ENCODE measurements around the gene CRIP2.

Gene CRIP2

DNA sequence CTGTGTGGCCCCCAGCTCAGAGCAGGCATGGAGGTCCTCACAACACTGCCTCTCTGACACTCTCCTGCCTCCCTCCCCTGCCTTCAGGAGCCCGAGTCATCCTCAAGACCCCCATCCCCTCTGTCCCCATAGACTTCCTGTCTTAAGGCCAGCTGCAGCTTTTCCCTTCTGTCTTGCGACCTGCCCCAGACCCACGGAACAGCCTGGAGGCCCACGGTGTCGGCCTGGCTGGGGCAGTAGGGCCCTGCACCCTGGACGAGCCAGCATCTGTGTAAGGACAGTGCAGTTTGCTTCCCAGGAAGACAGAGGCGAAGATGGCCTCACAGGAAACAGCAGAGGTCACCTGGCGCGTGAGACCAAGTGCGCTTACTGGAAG lies 26.1 kb downstream of the CRIP2 start:
- DNase-seq, result no peak

- DNase-seq, result no peak
Observed at GRCh38 chr14:105501504-105502291, 27.1 kb downstream of the CRIP2 start.

DNA sequence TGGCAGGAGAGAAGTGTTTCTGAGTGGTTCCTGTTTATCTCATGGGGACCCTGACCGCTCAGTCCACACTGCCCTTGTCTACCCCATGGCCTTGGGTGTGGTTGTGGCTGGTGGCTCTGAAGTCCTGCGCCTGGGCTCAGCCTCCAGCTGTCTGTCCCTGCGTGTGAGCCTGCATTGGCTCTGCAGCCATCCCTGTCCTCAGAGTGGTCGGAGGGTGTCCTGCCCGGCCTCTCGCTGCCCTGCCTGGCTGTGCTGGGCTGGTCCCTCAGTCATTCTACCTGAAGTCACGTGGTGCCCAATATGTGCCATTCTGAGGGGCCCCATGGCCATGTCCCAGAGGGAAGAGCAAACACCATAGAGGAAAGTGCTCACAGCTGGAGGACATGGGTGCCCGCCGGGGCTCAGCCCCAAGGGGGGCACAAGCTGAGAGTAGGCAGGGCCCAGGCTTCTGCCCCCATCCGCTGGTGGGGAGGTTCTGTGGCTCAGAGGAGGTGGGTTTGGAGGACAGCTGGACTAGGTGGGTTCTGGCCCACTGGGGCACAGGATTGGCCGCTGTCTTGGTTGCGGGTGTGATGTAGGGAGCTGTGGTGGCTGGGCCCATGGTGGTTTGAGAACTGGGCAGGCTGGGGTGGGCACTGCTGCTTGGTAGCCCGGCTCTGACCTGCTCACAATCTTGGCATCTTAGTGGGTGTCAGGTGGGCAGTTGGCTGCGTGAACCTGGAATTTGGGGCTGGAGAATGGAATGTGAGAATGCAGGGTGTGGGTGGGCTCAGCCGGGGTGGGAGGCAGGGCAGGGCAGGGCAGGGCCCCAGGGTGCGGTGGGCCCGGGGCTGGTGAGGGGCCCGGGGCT lies 28.1 kb downstream of the CRIP2 start:
- DNase-seq, result no peak

- DNase-seq, result no peak
Observed at GRCh38 chr14:105503296-105503640, 28.6 kb downstream of the CRIP2 start.

DNA sequence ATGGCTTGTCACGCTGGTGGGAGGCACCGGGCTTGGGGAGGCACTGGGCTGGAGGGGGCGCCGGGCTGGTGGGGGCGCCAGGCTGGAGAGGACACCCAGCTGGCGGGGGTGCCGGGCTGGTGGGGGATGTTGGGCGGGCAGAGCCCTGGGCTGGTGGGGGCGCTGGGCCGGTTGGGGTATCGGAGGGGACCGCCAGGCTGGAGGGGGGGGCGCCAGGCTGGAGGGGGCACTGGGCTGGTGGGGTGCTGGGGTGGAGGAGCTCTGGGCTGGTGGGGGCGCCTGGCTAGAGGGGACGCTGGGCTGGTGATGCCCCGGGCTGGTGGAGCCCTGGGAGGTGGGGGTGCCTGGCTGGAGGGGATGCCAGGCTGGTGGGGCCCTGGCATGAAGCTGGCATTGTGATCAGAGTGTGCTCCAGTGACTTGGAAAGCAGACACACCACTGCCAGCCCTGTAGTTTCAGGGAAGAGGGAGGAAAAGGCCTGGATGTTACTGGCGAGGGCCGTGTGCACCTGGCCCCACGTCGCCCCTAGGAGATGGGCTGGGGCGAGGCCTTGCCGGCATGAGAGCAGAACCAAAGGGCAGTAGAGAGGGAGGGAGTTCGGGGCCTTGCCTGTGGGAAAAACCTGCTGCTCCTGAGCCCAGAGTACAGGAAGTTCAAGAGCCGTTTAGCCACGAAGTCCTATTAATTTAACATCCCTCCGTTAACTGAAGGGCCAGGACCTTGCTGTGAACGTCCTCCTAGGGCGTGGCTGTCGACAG lies 29.5 kb downstream of the CRIP2 start:
- DNase-seq, result no peak

DNA sequence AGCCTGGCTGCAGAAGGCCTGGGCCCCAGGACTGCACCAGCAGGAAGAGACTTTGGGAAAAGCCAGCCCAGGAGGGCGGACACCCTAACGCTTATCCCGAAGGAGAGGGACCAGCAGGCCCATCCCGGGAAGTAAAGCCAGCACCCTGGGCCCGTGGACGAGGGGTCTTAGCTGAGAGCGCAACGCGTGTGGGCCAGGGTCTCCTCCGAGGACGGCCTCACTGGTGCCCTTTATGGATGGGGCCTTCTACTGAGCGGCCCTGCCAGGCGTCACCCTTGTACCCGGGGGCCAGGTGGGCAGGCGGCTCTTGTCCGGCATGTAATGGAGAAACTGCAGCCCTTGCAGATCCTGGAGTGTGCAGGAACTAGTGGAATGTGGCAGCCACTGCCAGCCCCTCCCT lies 30.5 kb downstream of the CRIP2 start:
- DNase-seq, result no peak

GRCh38 chr14:105507247-105507646 lies 32.6 kb downstream of the CRIP2 start:
- DNase-seq, result no peak

DNA sequence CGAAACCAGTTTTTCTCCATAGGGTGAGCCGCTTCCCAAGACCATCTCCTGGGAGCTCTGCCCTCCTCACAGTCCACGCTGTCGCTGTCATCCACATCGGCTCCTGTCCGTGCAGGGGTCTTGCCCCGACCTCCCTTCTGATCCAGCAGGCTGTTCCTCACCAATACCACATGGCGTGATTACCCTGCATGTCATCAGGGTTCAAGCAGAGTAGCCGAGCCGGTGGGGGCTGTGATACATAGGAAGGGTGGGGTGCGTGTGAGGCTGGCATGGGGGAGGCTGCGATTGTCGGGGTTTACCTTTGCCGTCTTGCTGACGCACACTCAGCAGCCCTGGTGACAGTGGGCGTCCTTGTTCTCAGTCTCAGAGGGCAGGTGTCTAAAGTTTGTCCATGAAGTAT lies 33.4 kb downstream of the CRIP2 start:
- no peak for DNase-seq

DNA sequence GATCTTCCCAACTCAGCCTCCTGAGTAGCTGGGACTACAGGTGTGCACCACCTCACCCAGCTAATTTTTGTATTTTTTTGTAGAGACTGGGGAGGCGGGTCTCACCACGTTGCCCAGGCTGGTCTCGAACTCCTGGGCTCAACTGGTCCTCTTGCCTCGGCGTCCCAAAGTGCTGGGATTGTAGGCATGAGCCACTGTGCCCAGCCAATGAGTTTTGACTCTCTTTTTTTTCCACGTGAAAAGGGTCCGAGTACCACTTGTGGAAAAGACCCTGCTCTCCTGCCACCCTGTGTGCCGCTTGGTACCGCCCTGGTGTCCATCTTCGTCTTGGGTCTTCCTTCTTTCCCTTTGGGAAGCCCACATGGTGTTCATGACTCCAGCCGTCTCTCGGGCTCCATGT lies 34.0 kb downstream of the CRIP2 start:
- no peak for DNase-seq

DNA sequence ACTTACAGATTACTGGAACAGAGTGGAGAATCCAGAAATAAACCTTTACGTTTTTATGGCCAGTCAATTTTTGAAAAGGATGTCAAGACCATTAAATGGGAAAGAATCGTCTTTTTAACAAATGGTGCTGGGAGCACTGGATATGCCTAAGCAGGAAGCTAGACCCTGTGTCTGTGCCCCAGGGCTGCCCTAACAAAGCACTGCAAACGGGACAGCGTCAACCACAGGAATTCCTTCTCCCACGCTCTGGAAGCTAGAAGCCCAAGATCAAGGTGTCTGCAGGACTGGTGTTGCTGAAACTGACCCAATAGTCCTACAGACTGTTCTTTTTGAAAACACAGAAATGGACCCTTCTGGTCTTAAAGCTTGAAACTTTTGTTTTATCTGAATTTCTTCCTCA lies 42.5 kb downstream of the CRIP2 start:
- DNase-seq, result no peak

DNA sequence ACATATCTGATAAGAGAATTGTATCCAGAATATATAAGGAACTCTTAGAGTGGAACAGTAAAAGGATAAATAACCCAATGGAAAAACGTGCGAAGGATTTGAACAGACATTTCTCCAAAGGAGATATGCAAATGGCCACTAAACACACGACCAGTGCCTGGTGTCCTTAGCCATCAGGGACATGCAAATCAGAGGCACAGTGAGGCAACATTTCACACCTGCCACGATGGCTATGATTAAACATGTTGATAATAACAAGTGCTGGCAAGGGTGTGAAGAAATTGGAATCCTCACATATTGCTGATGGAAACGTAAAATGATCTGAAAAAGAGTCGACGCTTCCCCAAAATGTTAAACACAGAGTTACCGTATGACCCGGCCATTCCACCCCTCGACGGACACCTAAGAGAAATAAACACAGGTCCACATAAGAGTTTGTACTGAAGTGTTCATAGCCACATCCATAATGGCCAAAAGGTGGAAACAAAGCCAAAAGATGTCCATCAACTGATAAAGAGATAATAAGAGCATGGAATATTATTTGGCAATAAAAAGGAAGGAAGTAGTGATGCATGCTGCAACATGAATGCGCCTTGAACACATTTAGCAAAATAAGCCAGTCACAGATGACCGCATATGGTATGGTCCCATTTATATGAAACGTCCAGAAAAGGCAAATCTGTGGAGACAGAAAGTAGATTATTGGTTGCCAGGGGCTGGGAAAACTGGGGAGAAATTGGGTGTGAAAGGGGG lies 45.5 kb downstream of the CRIP2 start:
- DNase-seq, result no peak

- no peak for DNase-seq
Observed at GRCh38 chr14:105525326-105525725, 50.7 kb downstream of the CRIP2 start.

- peak; percentile 59 for DNase-seq
Observed at GRCh38 chr14:105525861-105526775, 51.5 kb downstream of the CRIP2 start, which contains the start of gene TMEM121. TMEM121 (plus strand) TSS chr14:105526583; CDS start chr14:105528835, 2,252 bp downstream.

GRCh38 chr14:105526776-105527380 lies 52.3 kb downstream of the CRIP2 start:
- DNase-seq, result peak; percentile 36

DNA sequence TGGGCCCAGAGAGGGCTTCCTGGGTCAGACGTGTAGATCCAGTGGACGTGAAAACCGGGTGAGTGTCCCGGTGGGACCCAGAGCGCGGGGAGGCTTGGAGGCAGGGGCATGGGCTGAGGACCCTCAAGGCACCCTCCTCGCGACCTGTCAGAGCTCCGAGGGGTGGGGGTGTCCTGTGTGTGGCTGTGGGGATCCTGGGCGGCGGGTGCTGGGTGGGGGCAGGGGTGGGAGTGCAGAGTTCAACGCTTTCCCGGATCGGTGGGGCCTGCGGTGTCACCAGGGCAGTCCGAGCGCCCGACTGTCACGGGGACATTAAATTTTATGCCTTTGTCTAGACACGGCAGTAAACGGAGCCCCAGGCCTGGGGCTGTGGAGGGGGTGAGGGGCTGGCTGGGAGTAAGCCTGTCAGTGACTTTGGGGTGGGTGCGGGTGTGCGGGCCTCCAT lies 52.8 kb downstream of the CRIP2 start:
- peak; percentile 7 for DNase-seq

DNA sequence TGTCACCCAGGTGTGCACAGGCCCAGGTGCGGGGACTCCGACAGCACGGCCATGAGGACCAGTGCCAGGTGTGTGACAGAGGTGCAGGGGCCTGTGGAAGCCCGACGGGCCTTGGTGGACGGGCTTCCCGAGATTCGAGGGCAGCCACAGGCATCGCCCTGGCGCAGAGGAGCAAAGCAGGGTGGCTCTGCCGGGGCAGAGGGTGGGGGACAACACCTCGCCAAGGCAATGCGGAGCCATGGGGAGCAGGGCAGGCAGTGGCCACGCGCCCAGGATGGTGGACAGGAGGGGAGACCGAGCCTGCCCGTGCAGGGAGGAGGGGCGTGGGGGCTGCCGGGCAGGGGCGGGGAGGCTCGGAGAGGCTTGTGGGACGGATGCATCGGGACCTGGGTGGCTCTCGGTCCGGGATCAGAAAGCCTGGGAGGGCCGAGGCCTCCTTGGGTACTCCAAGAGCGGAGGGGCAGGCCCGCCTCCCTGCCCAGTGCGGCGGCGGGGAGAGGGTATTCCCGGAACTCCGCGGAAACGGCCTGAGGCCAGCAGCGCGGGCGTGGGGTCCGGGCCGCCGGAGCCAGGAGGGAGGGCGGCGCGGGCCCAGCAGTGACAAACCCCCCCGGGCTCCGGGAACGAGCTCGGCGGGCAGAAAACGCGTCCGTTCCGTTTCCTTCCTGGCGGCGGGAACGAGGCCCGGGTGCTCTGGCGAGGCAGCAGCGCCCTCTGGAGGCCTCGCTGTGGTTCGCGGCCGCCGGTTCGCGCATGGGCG lies 53.4 kb downstream of the CRIP2 start:
- DNase-seq, result peak; percentile 88

- DNase-seq, result peak; percentile 69
Observed at GRCh38 chr14:105528586-105529318, 54.1 kb downstream of the CRIP2 start.

DNA sequence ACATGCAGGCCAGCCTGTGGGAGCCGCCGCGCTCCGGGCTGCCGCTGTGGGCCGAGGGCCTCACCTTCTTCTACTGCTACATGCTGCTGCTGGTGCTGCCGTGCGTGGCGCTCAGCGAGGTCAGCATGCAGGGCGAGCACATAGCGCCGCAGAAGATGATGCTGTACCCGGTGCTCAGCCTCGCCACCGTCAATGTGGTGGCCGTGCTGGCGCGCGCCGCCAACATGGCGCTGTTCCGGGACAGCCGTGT lies 54.6 kb downstream of the CRIP2 start:
- DNase-seq, result no peak

Data from stimulated activated CD4-positive, alpha-beta T cell treated with anti-CD3 and anti-CD28 coated beads, Interleukin-15, amount 100 ng/mL, for 24 hours (primary cell).